Stimulated activated naive CD8-positive, alpha-beta T cell treated with anti-CD3 and anti-CD28 coated beads, Interleukin-15, amount 100 ng/mL, for 72 hours (primary cell): ENCODE measurements around the gene GABRG2.

Experiments used
- ATAC-seq: fragments of 150-1000 bp; cut with Tn5 transposase; 2 replicates; pipeline ENCODE4 v1.10.0; 2021; ENCODE audit warnings: mild to moderate bottlenecking, moderate library complexity
- DNase-seq, 2 donors: peaks; one replicate each; pipeline ENCODE4 v3.0.0; 2021 to 2022
- H3K27ac Mint-ChIP-seq, 2 donors: one replicate each; pipeline ENCODE4 v1.8.0; 2022; ENCODE audit warnings: mild to moderate bottlenecking in 2 of 2, mixed read lengths in 2 of 2, moderate library complexity in 2 of 2
- H3K27me3 Mint-ChIP-seq: one replicate; pipeline ENCODE4 v1.8.0; 2022; ENCODE audit warnings: mixed read lengths
- H3K4me1 Mint-ChIP-seq: one replicate; pipeline ENCODE4 v1.8.0; 2022; ENCODE audit warnings: mild to moderate bottlenecking, mixed read lengths
- H3K4me3 Mint-ChIP-seq, 2 donors: one replicate each; pipeline ENCODE4 v1.8.0; 2022; ENCODE audit warnings: mild to moderate bottlenecking in 2 of 2, mixed read lengths in 2 of 2, moderate library complexity in 1 of 2
- H3K9me3 Mint-ChIP-seq, 2 donors: one replicate each; pipeline ENCODE4 v1.8.0; 2022; ENCODE audit warnings: mixed read lengths in 2 of 2

GABRG2 gene

DNA sequence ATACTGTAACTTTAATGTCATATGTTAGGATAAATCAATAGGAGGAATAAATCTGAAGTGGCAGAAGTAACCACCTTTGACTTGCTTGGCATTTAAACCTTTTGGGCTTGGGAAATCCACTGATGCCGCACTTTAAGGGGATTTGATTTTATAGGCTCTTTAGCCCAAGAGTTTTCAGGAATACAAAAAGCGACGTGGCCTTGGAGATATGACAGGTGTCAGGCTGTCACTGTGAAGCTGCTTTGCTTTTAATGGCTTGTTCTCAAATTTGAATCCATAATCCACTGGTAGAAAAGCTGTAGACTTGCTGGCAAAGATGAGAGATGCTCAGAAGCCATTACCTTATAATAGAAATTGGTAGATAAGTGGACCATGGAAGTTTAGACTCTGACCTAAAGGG is 71.6 kb downstream of the GABRG2 start:
- Mint-ChIP-seq H3K27ac (no peak overlapping the region), H3K27me3 (no peaks in the 10 kb centered on the region), H3K4me3 (no peak overlapping the region), H3K4me1 (no peaks in the 10 kb centered on the region), H3K9me3 (peaks cover 0 to 7% of the 10 kb centered on the region in 2 donors)
- DNase-seq (no peak), ATAC-seq (no peak)

DNA sequence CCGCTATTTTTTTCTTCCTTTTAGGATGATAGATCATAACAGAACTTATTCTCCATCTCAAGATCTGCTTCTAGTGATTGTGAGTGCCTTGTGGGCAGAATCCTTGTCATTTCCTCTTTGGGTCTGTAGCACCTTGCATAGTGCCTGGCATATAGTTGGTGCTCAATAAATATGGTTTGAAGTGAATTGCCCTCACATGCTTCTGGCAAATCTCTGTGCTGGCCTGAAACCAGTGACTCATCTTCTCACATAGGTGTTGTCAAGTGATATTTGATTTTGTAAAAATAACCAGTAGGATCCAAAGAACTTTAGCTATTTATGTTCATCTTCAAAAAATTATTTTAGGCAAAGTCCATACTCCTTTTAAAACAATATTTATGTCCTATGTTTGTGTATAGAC is 86.7 kb downstream of the GABRG2 start:
- no peaks in the 10 kb centered on the region for H3K4me1 Mint-ChIP-seq
- ATAC-seq (no peak), DNase-seq (no peak)
- peaks cover 5% of the 10 kb centered on the region in 2 donors for H3K9me3 Mint-ChIP-seq
- H3K27me3 Mint-ChIP-seq, result no peaks in the 10 kb centered on the region
- H3K4me3 Mint-ChIP-seq, result no peak overlapping the region
- H3K27ac Mint-ChIP-seq, result no peak overlapping the region

DNA sequence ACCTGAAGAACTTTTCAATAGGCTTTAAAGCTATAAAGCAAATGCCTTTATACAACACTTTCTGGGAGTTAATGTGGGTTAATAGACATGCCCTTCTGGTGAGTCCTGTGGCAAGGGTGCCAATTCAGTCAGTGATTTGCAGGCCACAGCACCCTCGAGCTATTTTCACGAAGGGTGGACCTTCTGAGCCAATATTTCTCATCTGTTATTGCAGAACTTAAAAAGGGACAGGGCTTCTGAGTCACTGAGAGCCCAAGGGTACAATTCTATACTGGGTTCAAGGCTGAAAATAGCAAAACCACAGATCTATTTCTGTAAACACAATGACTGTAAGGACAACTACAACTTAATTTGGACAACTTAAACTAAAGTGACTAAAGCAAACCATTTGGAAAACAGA is 92.8 kb downstream of the GABRG2 start:
- no peak overlapping the region for H3K27ac Mint-ChIP-seq
- DNase-seq (no peak), ATAC-seq (no peak)
- no peak overlapping the region for H3K4me3 Mint-ChIP-seq
- no peaks in the 10 kb centered on the region for H3K4me1 Mint-ChIP-seq
- peaks cover 4 to 9% of the 10 kb centered on the region in 2 donors for H3K9me3 Mint-ChIP-seq
- no peaks in the 10 kb centered on the region for H3K27me3 Mint-ChIP-seq

DNA sequence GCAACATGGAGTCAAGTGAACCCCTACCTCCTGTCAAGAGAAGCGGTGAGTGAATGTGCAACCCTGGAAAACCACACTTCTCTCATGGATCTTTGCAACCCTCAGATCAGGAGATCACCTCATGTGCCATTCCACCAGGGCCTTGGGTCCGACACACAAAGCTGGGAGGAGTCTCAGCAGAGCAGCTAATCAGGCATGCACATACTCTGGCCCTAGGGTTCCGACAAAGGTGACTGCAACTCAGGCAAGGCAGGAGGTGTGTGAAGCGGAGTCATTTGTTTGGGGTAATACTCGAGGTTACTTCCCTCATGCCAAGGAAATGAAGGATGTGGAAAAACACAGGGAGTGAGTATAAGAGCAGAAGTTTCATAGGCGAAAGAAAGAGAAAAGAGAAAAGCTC is 96.1 kb downstream of the GABRG2 start:
- no peak overlapping the region for H3K27ac Mint-ChIP-seq
- ATAC-seq (no peak), DNase-seq (no peak)
- no peaks in the 10 kb centered on the region for H3K4me1 Mint-ChIP-seq
- H3K4me3 Mint-ChIP-seq, result no peak overlapping the region
- peaks cover 9 to 27% of the 10 kb centered on the region in 2 donors for H3K9me3 Mint-ChIP-seq
- H3K27me3 Mint-ChIP-seq, result no peaks in the 10 kb centered on the region

DNA sequence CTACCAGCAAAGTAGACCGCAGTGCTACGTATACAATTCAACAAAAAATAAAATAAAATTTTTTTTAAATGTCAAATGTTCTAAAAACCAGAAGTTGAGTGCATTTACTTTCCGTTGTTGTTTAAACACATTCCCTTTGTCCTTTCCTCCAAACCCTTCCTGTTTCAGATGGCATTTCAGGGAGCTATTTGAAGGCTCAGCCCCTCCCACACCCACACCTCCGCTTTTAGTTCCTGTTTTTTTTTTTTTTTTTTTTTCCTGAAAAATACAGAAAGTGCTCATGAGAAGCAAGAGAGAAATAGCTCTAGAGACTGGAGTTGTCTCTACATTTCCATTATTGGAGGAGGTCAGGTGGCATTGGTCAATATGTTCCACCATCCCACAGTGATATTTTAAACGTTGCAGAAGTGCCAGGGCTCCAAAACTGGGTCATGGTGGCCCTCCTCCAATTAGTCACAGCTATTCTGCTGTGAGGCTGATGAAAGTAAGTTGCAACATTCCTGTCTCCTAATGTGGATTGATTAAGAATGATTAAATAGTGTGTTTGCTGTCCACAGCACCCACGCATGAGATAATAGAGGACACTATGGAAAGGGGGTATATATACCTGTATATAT is 106.9 kb downstream of the GABRG2 start:
- Mint-ChIP-seq H3K27ac (no peak overlapping the region), H3K4me1 (no peaks in the 10 kb centered on the region), H3K4me3 (no peak overlapping the region), H3K9me3 (peaks cover 6 to 7% of the 10 kb centered on the region in 2 donors), H3K27me3 (no peaks in the 10 kb centered on the region)
- ATAC-seq, result no peak
- no peak for DNase-seq

DNA sequence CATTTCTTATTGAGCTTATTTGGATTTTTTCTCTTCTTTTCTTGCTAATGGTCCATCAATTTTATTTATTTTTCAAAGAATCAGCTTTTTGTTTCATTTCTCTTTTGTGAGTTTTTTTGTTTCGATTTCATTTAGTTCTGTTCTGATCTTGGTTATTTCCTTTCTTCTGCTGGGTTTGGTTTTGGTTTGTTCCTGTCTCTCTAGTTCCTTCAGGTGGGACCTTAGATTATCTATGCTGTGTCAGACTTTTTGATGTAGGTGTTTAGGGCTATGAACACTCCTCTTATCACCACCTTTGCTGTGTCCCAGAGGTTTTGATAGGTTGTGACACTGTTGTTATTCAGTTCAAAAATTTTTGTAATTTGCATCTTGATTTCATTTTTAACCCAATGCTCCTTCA is 119.8 kb downstream of the GABRG2 start:
- Mint-ChIP-seq H3K4me1 (no peaks in the 10 kb centered on the region), H3K9me3 (peaks cover 9 to 16% of the 10 kb centered on the region in 2 donors), H3K27ac (no peak overlapping the region), H3K4me3 (no peak overlapping the region), H3K27me3 (no peaks in the 10 kb centered on the region)
- ATAC-seq, result no peak
- no peak for DNase-seq

DNA sequence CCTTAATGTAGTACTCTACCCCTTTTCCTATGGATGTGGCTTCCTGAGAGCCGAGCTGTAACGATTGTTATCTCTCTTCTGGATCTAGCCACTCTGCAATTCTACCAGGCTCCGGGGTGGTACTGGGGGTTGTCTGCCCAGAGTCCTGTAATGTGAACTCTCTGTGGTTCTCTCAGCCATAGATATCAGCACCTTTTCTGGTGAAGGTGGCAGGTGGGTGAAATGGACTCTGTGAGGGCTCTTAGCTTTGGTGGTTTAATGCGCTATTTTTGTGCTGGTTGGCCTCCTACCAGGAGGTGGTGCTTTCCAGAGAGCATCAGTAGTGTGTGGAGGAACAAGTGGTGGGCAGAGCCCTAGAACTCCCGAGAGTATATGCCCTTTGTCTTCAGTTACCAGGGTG is 122.1 kb downstream of the GABRG2 start:
- H3K4me1 Mint-ChIP-seq, result no peaks in the 10 kb centered on the region
- H3K27ac Mint-ChIP-seq, result no peak overlapping the region
- DNase-seq, result no peak

DNA sequence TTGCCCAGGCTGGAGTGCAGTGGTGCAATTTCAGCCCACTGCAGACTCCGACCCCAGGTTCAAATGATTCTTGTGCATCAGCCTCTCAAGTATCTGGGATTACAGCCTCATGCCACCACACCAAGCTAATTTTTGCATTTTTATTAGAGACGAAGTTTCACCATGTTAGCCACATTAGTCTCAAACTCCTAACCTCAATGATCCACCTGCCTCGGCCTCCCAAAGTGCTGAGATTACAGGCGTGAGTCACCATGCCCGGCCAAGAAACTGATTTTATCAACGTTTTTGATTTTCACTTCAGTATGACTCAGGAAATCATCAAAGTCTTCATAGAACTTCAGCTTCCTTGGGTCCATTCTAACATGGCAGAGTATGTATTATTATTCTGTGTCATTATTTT is 125.4 kb downstream of the GABRG2 start:
- Mint-ChIP-seq H3K27me3 (no peaks in the 10 kb centered on the region), H3K4me1 (no peaks in the 10 kb centered on the region), H3K9me3 (peaks cover 5 to 7% of the 10 kb centered on the region in 2 donors), H3K4me3 (no peak overlapping the region), H3K27ac (no peak overlapping the region)
- DNase-seq (no peak), ATAC-seq (no peak)

More for the DNA sequence above, 122.1 kb downstream of the GABRG2 start:
- H3K27me3 Mint-ChIP-seq, result no peaks in the 10 kb centered on the region
- H3K4me3 Mint-ChIP-seq, result no peak overlapping the region
- H3K9me3 Mint-ChIP-seq, result peaks cover 9 to 16% of the 10 kb centered on the region in 2 donors
- no peak for ATAC-seq

DNA sequence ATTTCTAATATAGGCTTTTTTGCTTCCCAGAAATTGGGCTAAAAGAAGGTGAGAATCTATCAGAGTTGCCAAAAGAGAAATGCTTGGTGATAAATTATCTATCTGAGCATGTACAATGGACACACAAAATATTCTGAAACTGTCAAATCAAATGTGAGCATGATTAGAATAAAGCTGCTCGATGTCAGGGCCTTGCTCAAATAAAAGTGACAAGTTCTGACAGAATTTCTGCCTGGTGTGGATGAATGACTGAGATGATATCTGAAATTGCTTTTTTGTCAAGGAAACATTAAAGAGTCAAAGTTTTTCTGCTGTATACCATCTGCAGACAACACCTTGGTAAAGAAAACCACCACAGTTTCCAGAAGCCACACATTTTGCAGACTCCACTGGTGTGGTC is 128.8 kb downstream of the GABRG2 start:
- Mint-ChIP-seq H3K4me3 (no peak overlapping the region), H3K4me1 (no peaks in the 10 kb centered on the region)

DNA sequence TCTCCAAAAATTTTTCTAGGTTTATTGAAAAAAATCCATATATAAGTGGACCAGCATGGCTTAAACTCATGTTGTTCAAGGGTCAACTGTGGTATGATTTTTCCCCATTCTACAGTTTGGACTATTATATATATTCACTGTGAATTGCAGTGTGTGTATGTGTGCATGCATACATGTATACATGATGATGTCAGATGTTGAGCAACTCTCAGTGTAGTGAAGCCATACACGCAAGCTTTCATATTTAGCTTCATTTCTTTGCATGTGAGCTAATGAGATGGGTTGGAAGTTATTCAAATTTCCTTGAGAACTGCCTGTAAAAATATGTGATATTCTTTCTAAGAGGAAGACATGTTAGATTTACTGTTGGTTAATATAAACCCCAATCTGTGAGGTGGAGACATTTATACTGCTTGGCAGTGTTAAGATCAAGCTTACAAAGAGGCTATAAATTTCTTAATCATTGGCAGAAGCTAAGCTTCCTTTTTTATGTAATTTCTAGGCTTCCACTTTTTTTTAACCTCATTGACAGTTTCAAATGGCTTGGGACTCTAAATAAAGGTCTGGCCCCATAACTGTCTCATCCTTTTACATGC is 134.8 kb downstream of the GABRG2 start:
- Mint-ChIP-seq H3K4me1 (no peaks in the 10 kb centered on the region), H3K4me3 (no peak overlapping the region), H3K9me3 (peaks cover 0 to 5% of the 10 kb centered on the region in 2 donors), H3K27me3 (no peaks in the 10 kb centered on the region), H3K27ac (no peak overlapping the region)
- DNase-seq (no peak), ATAC-seq (no peak)

More for the DNA sequence above, 128.8 kb downstream of the GABRG2 start:
- no peak for ATAC-seq
- Mint-ChIP-seq H3K9me3 (peaks cover 0 to 5% of the 10 kb centered on the region in 2 donors), H3K27me3 (no peaks in the 10 kb centered on the region), H3K27ac (no peak overlapping the region)
- DNase-seq, result no peak
